ENCODE measurements around the gene GPX4.

GPX4 gene

GRCh38 chr19:1081301-1082164, 22.3 kb upstream of the GPX4 start:
- peaks cover 9% of the 10 kb centered on the region for H3K4me1 ChIP-seq (ENCODE audit: control insufficient read depth, insufficient read depth, low read length)
- peak overlapping the region; percentile 62 for H3K4me2 ChIP-seq (ENCODE audit: low read length)
- H3K27me3 ChIP-seq (ENCODE audit: control insufficient read depth, insufficient read depth, low read length), result peaks cover 17% of the 10 kb centered on the region
- H3K36me3 ChIP-seq (ENCODE audit: insufficient read depth, low read length), result no peaks in the 10 kb centered on the region
- no peak overlapping the region for H3K9ac ChIP-seq (ENCODE audit: low read depth, low read length)
- H3K4me3 ChIP-seq (ENCODE audit: low read length), result no peak overlapping the region
- H3K9me3 ChIP-seq (replicated peaks; ENCODE audit: low read length), result no peaks in the 10 kb centered on the region

DNA sequence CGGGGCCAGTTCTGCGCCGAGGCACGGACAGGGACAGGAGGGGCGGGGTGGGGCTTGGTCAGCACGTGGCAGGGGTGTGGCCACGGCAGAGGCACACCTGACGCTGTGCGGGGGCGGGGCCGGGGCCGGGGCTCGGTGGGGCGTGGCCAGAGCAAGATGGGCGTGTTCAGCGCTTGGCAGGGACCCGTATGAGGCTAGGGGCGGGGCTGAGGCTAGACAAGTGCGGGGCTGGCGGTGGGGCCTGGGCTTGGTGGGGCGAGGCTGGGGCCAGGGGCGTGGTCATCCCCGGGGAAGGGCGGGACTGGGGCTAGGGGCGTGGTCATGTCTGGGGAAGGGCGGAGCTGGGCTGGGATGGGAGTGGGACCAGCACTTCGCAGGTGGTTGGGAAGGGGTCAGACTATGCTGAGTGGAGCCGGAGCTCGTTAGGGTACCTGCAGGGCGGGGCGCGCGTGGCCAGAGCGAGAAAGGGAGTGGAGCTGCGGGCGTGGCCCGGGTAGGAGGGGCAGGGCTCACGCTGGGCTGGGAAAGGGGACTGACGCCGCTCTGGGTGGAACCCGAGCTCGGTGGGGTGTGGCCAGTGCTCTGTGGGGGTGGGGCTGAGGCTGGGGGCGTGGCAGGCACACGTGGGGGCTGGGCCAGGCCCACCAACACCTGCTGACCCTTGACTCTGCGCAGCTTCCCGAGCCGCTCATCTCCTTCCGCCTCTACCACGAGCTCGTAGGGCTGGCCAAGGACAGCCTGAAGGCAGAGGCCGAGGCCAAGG, 21.4 kb upstream of the GPX4 start:
- Histone ChIP-seq H3K9ac (ENCODE audit: low read depth, low read length) (no peak overlapping the region), H3K9me3 (replicated peaks; ENCODE audit: low read length) (no peaks in the 10 kb centered on the region), H3K27me3 (ENCODE audit: control insufficient read depth, insufficient read depth, low read length) (peaks cover 17% of the 10 kb centered on the region), H3K4me3 (ENCODE audit: low read length) (no peak overlapping the region), H3K36me3 (ENCODE audit: insufficient read depth, low read length) (no peaks in the 10 kb centered on the region), H3K4me1 (ENCODE audit: control insufficient read depth, insufficient read depth, low read length) (peaks cover 9% of the 10 kb centered on the region), H3K4me2 (ENCODE audit: low read length) (peak overlapping the region; percentile 73)

GRCh38 chr19:1082928-1083816, 20.6 kb upstream of the GPX4 start:
- peak overlapping the region; percentile 73 for H3K4me2 ChIP-seq (ENCODE audit: low read length)
- no peak overlapping the region for H3K9ac ChIP-seq (ENCODE audit: low read depth, low read length)
- peaks cover 8% of the 10 kb centered on the region for H3K36me3 ChIP-seq (ENCODE audit: insufficient read depth, low read length)
- no peaks in the 10 kb centered on the region for H3K9me3 ChIP-seq (replicated peaks; ENCODE audit: low read length)
- no peak overlapping the region for H3K4me3 ChIP-seq (ENCODE audit: low read length)
- H3K4me1 ChIP-seq (ENCODE audit: control insufficient read depth, insufficient read depth, low read length), result peaks cover 9% of the 10 kb centered on the region
- peaks cover 17% of the 10 kb centered on the region for H3K27me3 ChIP-seq (ENCODE audit: control insufficient read depth, insufficient read depth, low read length)

DNA sequence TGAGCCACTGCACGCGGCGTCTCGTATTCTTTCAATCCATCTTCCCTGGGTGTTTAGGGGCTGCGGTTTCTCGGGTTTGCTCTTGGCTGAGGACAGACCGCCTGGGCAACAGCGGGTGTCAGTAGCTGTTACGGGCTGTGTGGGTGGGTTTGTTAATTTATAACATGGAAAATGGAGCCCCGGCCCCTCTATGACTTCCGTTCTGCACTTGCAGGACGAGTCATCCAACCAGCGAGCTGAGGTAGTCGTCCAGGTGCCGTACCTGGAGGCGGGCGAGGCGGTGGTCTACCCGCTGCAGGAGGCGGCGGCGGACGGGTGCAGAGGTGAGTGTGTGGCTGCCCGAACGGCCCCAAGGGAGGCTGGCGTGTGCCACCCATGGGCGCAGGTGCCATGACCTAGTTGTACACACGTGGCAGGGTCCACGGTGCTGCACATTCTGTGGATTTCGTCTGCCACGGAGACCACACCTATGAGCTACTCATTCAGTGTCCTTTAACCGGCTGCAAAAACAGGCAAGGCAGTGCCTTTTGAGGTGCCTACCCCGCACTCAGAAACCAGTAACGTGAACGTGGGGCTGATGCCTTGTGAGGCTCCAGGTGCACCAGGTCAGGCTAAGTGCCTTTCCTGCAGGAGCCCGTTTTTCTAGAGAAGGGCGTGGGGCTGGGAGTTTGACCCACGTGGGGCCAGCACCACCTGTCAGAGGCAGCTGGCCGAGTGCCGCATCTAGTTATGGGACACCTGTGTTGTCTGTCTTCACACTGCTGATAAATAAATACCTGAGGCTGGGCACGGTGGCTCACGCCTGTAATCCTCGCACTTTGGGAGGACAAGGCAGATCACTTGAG, 19.5 kb upstream of the GPX4 start:
- H3K36me3 ChIP-seq (ENCODE audit: insufficient read depth, low read length), result peaks cover 18% of the 10 kb centered on the region
- H3K9ac ChIP-seq (ENCODE audit: low read depth, low read length), result no peak overlapping the region
- no peak overlapping the region for H3K4me2 ChIP-seq (ENCODE audit: low read length)
- no peaks in the 10 kb centered on the region for H3K9me3 ChIP-seq (replicated peaks; ENCODE audit: low read length)
- no peak overlapping the region for H3K4me3 ChIP-seq (ENCODE audit: low read length)
- peaks cover 9% of the 10 kb centered on the region for H3K4me1 ChIP-seq (ENCODE audit: control insufficient read depth, insufficient read depth, low read length)
- H3K27me3 ChIP-seq (ENCODE audit: control insufficient read depth, insufficient read depth, low read length), result peaks cover 17% of the 10 kb centered on the region

- Histone ChIP-seq H3K4me3 (ENCODE audit: low read length) (no peak overlapping the region), H3K36me3 (ENCODE audit: insufficient read depth, low read length) (peaks cover 23% of the 10 kb centered on the region), H3K9me3 (replicated peaks; ENCODE audit: low read length) (no peaks in the 10 kb centered on the region), H3K4me1 (ENCODE audit: control insufficient read depth, insufficient read depth, low read length) (peaks cover 9% of the 10 kb centered on the region), H3K9ac (ENCODE audit: low read depth, low read length) (no peak overlapping the region), H3K27me3 (ENCODE audit: control insufficient read depth, insufficient read depth, low read length) (peaks cover 17% of the 10 kb centered on the region), H3K4me2 (ENCODE audit: low read length) (no peak overlapping the region)
These were observed 18.6 kb upstream of the GPX4 start for GRCh38 chr19:1085053-1085658.

- peaks cover 17% of the 10 kb centered on the region for H3K27me3 ChIP-seq (ENCODE audit: control insufficient read depth, insufficient read depth, low read length)
- H3K4me1 ChIP-seq (ENCODE audit: control insufficient read depth, insufficient read depth, low read length), result peaks cover 9% of the 10 kb centered on the region
- peaks cover 23% of the 10 kb centered on the region for H3K36me3 ChIP-seq (ENCODE audit: insufficient read depth, low read length)
- H3K9me3 ChIP-seq (replicated peaks; ENCODE audit: low read length), result no peaks in the 10 kb centered on the region
- no peak overlapping the region for H3K9ac ChIP-seq (ENCODE audit: low read depth, low read length)
- H3K4me3 ChIP-seq (ENCODE audit: low read length), result no peak overlapping the region
- no peak overlapping the region for H3K4me2 ChIP-seq (ENCODE audit: low read length)
These were observed 17.9 kb upstream of the GPX4 start for GRCh38 chr19:1085676-1086442.

- Histone ChIP-seq H3K36me3 (ENCODE audit: insufficient read depth, low read length) (peaks cover 28% of the 10 kb centered on the region), H3K9me3 (replicated peaks; ENCODE audit: low read length) (no peaks in the 10 kb centered on the region), H3K9ac (ENCODE audit: low read depth, low read length) (no peak overlapping the region), H3K4me1 (ENCODE audit: control insufficient read depth, insufficient read depth, low read length) (peaks cover 8% of the 10 kb centered on the region), H3K4me2 (ENCODE audit: low read length) (no peak overlapping the region), H3K27me3 (ENCODE audit: control insufficient read depth, insufficient read depth, low read length) (peaks cover 17% of the 10 kb centered on the region), H3K4me3 (ENCODE audit: low read length) (no peak overlapping the region)
These were observed 17.2 kb upstream of the GPX4 start for GRCh38 chr19:1086613-1087012.

DNA sequence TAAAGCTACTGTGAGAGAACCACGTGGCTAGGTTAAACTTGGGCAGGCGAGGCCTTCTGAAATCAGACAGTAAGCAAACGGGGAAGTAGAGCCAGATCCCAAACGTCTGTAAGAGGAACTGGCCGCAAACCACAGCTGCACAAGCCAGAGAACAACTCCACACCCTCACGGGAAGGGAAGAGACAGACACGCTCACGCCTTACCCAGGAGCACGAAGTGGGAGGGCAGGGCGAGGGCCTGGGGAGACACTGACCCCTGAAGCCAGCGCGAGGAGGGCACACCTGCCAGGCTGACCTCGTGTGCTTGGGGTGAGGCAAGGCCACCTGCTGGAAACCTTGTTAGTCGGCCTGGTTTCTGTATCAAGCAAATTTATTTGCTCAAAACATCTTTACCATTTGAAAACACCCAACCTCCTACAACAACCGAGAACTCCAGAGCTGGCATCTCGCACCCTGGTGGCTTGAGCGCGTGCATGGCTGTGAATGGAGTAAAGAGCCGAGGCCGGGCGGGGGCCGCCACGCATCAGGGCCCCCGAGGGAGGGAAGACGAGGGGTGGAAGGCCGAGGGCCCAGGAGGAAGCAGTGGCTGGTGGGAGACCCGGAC, 15.9 kb upstream of the GPX4 start:
- Histone ChIP-seq H3K4me1 (ENCODE audit: control insufficient read depth, insufficient read depth, low read length) (no peaks in the 10 kb centered on the region), H3K4me3 (ENCODE audit: low read length) (no peak overlapping the region), H3K9me3 (replicated peaks; ENCODE audit: low read length) (no peaks in the 10 kb centered on the region), H3K4me2 (ENCODE audit: low read length) (no peak overlapping the region), H3K9ac (ENCODE audit: low read depth, low read length) (no peak overlapping the region), H3K36me3 (ENCODE audit: insufficient read depth, low read length) (peaks cover 35% of the 10 kb centered on the region), H3K27me3 (ENCODE audit: control insufficient read depth, insufficient read depth, low read length) (peaks cover 17% of the 10 kb centered on the region)

- peaks cover 4% of the 10 kb centered on the region for H3K4me1 ChIP-seq (ENCODE audit: control insufficient read depth, insufficient read depth, low read length)
- H3K9me3 ChIP-seq (replicated peaks; ENCODE audit: low read length), result no peaks in the 10 kb centered on the region
- H3K9ac ChIP-seq (ENCODE audit: low read depth, low read length), result no peak overlapping the region
- H3K4me2 ChIP-seq (ENCODE audit: low read length), result no peak overlapping the region
- H3K4me3 ChIP-seq (ENCODE audit: low read length), result no peak overlapping the region
- H3K27me3 ChIP-seq (ENCODE audit: control insufficient read depth, insufficient read depth, low read length), result peaks cover 17% of the 10 kb centered on the region
- H3K36me3 ChIP-seq (ENCODE audit: insufficient read depth, low read length), result peaks cover 35% of the 10 kb centered on the region
These were observed 15.3 kb upstream of the GPX4 start for GRCh38 chr19:1088416-1089010.

Data from skeletal muscle satellite cell (primary cell).